ENCODE data around the gene C2CD4D. TPM values are rescaled to one million over a fixed set of nuclear protein-coding genes. Genes with fewer than 3 reads are reported as not detected.
A peak's percentile ranks its signal among the peaks of the same experiment; 100 is the strongest.

The C2CD4D gene
- total RNA-seq, 2 donors from 2014 or later: 0.44 to 0.82 TPM

- H3K36me3 Mint-ChIP-seq (ENCODE audit: low read depth): no peaks in the 10 kb centered on the region
- H3K27ac ChIP-seq (ENCODE audit: low read depth, low read length): no peak overlapping the region
- H3K4me1 ChIP-seq (ENCODE audit: control insufficient read depth, insufficient read depth, low read length): no peaks in the 10 kb centered on the region
- no peaks in the 10 kb centered on the region for H3K9me3 ChIP-seq (ENCODE audit: control insufficient read depth, low read length)
- TF ChIP-seq CTCF (conservative IDR thresholded peaks at IDR 0.05): no peak
- H3K27ac Mint-ChIP-seq: no peak overlapping the region
- peak overlapping the region; percentile 74 for H3K4me3 ChIP-seq (ENCODE audit: low read length)
- H3K9me3 Mint-ChIP-seq: no peaks in the 10 kb centered on the region
- WGBS, 2 experiments (ENCODE audit: insufficient coverage in 1 of 2, insufficient read length in 1 of 2): 13 to 18% methylated on average over 1 to 16 of the region's 16 CpGs
- DNase-seq: no peak
- no peak overlapping the region for H3K9ac ChIP-seq (ENCODE audit: extremely low read depth, low read length, poor library complexity, severe bottlenecking)
- H3K4me3 Mint-ChIP-seq: peak overlapping the region; percentile 71
- H3K4me1 Mint-ChIP-seq: peaks cover 8% of the 10 kb centered on the region
- H3K36me3 ChIP-seq (ENCODE audit: control insufficient read depth, insufficient read depth, low read length): no peaks in the 10 kb centered on the region
- peaks cover 49% of the 10 kb centered on the region for H3K27me3 ChIP-seq (ENCODE audit: control insufficient read depth, insufficient read depth, low read length, poor library complexity, severe bottlenecking)
- peaks cover 36% of the 10 kb centered on the region for H3K27me3 Mint-ChIP-seq (ENCODE audit: insufficient read depth)
Measured at GRCh38 chr1:151839082-151839412, 573 bp downstream of the C2CD4D start.

- peak overlapping the region; percentile 74 for H3K4me3 ChIP-seq (ENCODE audit: low read length)
Measured at GRCh38 chr1:151838222-151839081, 1.2 kb downstream of the C2CD4D start.

GRCh38 chr1:151837884-151838221 is 1.8 kb downstream of the C2CD4D start:
- Histone ChIP-seq H3K27me3 (ENCODE audit: control insufficient read depth, insufficient read depth, low read length, poor library complexity, severe bottlenecking) (peaks cover 49% of the 10 kb centered on the region), H3K27ac (ENCODE audit: low read depth, low read length) (no peak overlapping the region), H3K9me3 (ENCODE audit: control insufficient read depth, low read length) (no peaks in the 10 kb centered on the region), H3K4me3 (ENCODE audit: low read length) (no peak overlapping the region), H3K36me3 (ENCODE audit: control insufficient read depth, insufficient read depth, low read length) (no peaks in the 10 kb centered on the region), H3K4me1 (ENCODE audit: control insufficient read depth, insufficient read depth, low read length) (no peaks in the 10 kb centered on the region), H3K9ac (ENCODE audit: extremely low read depth, low read length, poor library complexity, severe bottlenecking) (no peak overlapping the region)
- no peak for TF ChIP-seq CTCF (conservative IDR thresholded peaks at IDR 0.05)
- 19% methylated on average over 19 to 26 of the region's 26 CpGs for WGBS, 2 experiments (ENCODE audit: insufficient coverage in 1 of 2, insufficient read length in 1 of 2)
- Mint-ChIP-seq H3K36me3 (ENCODE audit: low read depth) (no peaks in the 10 kb centered on the region), H3K4me1 (peaks cover 8% of the 10 kb centered on the region), H3K4me3 (peak overlapping the region; percentile 36), H3K27me3 (ENCODE audit: insufficient read depth) (peaks cover 36% of the 10 kb centered on the region), H3K9me3 (no peaks in the 10 kb centered on the region), H3K27ac (no peak overlapping the region)
- DNase-seq: no peak

More at GRCh38 chr1:151838222-151839081, 1.2 kb downstream of the C2CD4D start:
- H3K27me3 Mint-ChIP-seq (ENCODE audit: insufficient read depth): peaks cover 36% of the 10 kb centered on the region
- Histone ChIP-seq H3K9me3 (ENCODE audit: control insufficient read depth, low read length) (no peaks in the 10 kb centered on the region), H3K27me3 (ENCODE audit: control insufficient read depth, insufficient read depth, low read length, poor library complexity, severe bottlenecking) (peaks cover 49% of the 10 kb centered on the region), H3K27ac (ENCODE audit: low read depth, low read length) (no peak overlapping the region), H3K36me3 (ENCODE audit: control insufficient read depth, insufficient read depth, low read length) (no peaks in the 10 kb centered on the region), H3K9ac (ENCODE audit: extremely low read depth, low read length, poor library complexity, severe bottlenecking) (no peak overlapping the region), H3K4me1 (ENCODE audit: control insufficient read depth, insufficient read depth, low read length) (no peaks in the 10 kb centered on the region)
- WGBS, 2 experiments (ENCODE audit: insufficient coverage in 1 of 2, insufficient read length in 1 of 2): 6 to 11% methylated on average over 13 to 117 of the region's 117 CpGs
- DNase-seq: peak; percentile 77
- peaks cover 8% of the 10 kb centered on the region for H3K4me1 Mint-ChIP-seq
- TF ChIP-seq CTCF (conservative IDR thresholded peaks at IDR 0.05): no peak
- H3K27ac Mint-ChIP-seq: no peak overlapping the region
- H3K9me3 Mint-ChIP-seq: no peaks in the 10 kb centered on the region
- H3K36me3 Mint-ChIP-seq (ENCODE audit: low read depth): no peaks in the 10 kb centered on the region
- peak overlapping the region; percentile 71 for H3K4me3 Mint-ChIP-seq
